ENCODE data around the gene MAD1L1.

MAD1L1 gene

GRCh38 chr7:1873421-1873820 is 359.3 kb downstream of the MAD1L1 start:
- no peaks in the 10 kb centered on the region for H3K27me3 ChIP-seq (ENCODE audit: control insufficient read depth, insufficient read depth, low read length)
- H3K4me3 ChIP-seq (ENCODE audit: low read depth, low read length): no peak overlapping the region
- H3K27ac ChIP-seq (ENCODE audit: low read depth, low read length): no peak overlapping the region
- 0 out of 2 replicates have a peak, but pooled peaks cover 3% of the 10 kb centered on the region for H3K36me3 ChIP-seq (ENCODE audit: control insufficient read depth, insufficient read depth, low read length)
- no peaks in the 10 kb centered on the region for H3K9me3 ChIP-seq (ENCODE audit: control insufficient read depth, insufficient read depth, low read length)
- H3K9ac ChIP-seq (ENCODE audit: low read depth, low read length): no peak overlapping the region
- H3K4me1 ChIP-seq (ENCODE audit: control insufficient read depth, insufficient read depth, low read length): no peaks in the 10 kb centered on the region

- no peak overlapping the region for H3K9ac ChIP-seq (ENCODE audit: low read depth, low read length)
Observed at GRCh38 chr7:1873070-1873405, 359.7 kb downstream of the MAD1L1 start.

GRCh38 chr7:1872191-1873069 is 360.3 kb downstream of the MAD1L1 start:
- no peak overlapping the region for H3K9ac ChIP-seq (ENCODE audit: low read depth, low read length)
- 0 out of 2 replicates have a peak, but pooled peaks cover 3% of the 10 kb centered on the region for H3K36me3 ChIP-seq (ENCODE audit: control insufficient read depth, insufficient read depth, low read length)
- H3K4me3 ChIP-seq (ENCODE audit: low read depth, low read length): no peak overlapping the region
- H3K9me3 ChIP-seq (ENCODE audit: control insufficient read depth, insufficient read depth, low read length): no peaks in the 10 kb centered on the region
- H3K27ac ChIP-seq (ENCODE audit: low read depth, low read length): no peak overlapping the region
- H3K27me3 ChIP-seq (ENCODE audit: control insufficient read depth, insufficient read depth, low read length): no peaks in the 10 kb centered on the region
- no peaks in the 10 kb centered on the region for H3K4me1 ChIP-seq (ENCODE audit: control insufficient read depth, insufficient read depth, low read length)

More at GRCh38 chr7:1873070-1873405, 359.7 kb downstream of the MAD1L1 start:
- Histone ChIP-seq H3K36me3 (ENCODE audit: control insufficient read depth, insufficient read depth, low read length) (0 out of 2 replicates have a peak, but pooled peaks cover 3% of the 10 kb centered on the region), H3K4me3 (ENCODE audit: low read depth, low read length) (no peak overlapping the region), H3K27me3 (ENCODE audit: control insufficient read depth, insufficient read depth, low read length) (no peaks in the 10 kb centered on the region), H3K9me3 (ENCODE audit: control insufficient read depth, insufficient read depth, low read length) (no peaks in the 10 kb centered on the region), H3K27ac (ENCODE audit: low read depth, low read length) (no peak overlapping the region), H3K4me1 (ENCODE audit: control insufficient read depth, insufficient read depth, low read length) (no peaks in the 10 kb centered on the region)

GRCh38 chr7:1869452-1870130 is 363.2 kb downstream of the MAD1L1 start:
- Histone ChIP-seq H3K4me3 (ENCODE audit: low read depth, low read length) (no peak overlapping the region), H3K27me3 (ENCODE audit: control insufficient read depth, insufficient read depth, low read length) (no peaks in the 10 kb centered on the region), H3K9me3 (ENCODE audit: control insufficient read depth, insufficient read depth, low read length) (no peaks in the 10 kb centered on the region), H3K4me1 (ENCODE audit: control insufficient read depth, insufficient read depth, low read length) (0 out of 2 replicates have a peak, but pooled peaks cover under 1% of the 10 kb centered on the region), H3K36me3 (ENCODE audit: control insufficient read depth, insufficient read depth, low read length) (0 out of 2 replicates have a peak, but pooled peaks cover 3% of the 10 kb centered on the region), H3K27ac (ENCODE audit: low read depth, low read length) (no peak overlapping the region), H3K9ac (ENCODE audit: low read depth, low read length) (no peak overlapping the region)

GRCh38 chr7:1868516-1869165 is 364.1 kb downstream of the MAD1L1 start:
- H3K9me3 ChIP-seq (ENCODE audit: control insufficient read depth, insufficient read depth, low read length): no peaks in the 10 kb centered on the region
- H3K9ac ChIP-seq (ENCODE audit: low read depth, low read length): no peak overlapping the region
- no peaks in the 10 kb centered on the region for H3K27me3 ChIP-seq (ENCODE audit: control insufficient read depth, insufficient read depth, low read length)
- no peak overlapping the region for H3K4me3 ChIP-seq (ENCODE audit: low read depth, low read length)
- 0 out of 2 replicates have a peak, but pooled peaks cover 3% of the 10 kb centered on the region for H3K36me3 ChIP-seq (ENCODE audit: control insufficient read depth, insufficient read depth, low read length)
- 0 out of 2 replicates have a peak, but pooled peaks cover 5% of the 10 kb centered on the region for H3K4me1 ChIP-seq (ENCODE audit: control insufficient read depth, insufficient read depth, low read length)
- no peak overlapping the region for H3K27ac ChIP-seq (ENCODE audit: low read depth, low read length)

- H3K9ac ChIP-seq (ENCODE audit: low read depth, low read length): no peak overlapping the region
- 0 out of 2 replicates have a peak, but pooled peaks cover 3% of the 10 kb centered on the region for H3K36me3 ChIP-seq (ENCODE audit: control insufficient read depth, insufficient read depth, low read length)
- 0 out of 2 replicates have a peak, but pooled peaks cover 5% of the 10 kb centered on the region for H3K4me1 ChIP-seq (ENCODE audit: control insufficient read depth, insufficient read depth, low read length)
- H3K9me3 ChIP-seq (ENCODE audit: control insufficient read depth, insufficient read depth, low read length): no peaks in the 10 kb centered on the region
- H3K4me3 ChIP-seq (ENCODE audit: low read depth, low read length): no peak overlapping the region
- no peaks in the 10 kb centered on the region for H3K27me3 ChIP-seq (ENCODE audit: control insufficient read depth, insufficient read depth, low read length)
- H3K27ac ChIP-seq (ENCODE audit: low read depth, low read length): no peak overlapping the region
Observed at GRCh38 chr7:1867370-1868260, 365.1 kb downstream of the MAD1L1 start.

- 0 out of 2 replicates have a peak, but pooled peaks cover 5% of the 10 kb centered on the region for H3K4me1 ChIP-seq (ENCODE audit: control insufficient read depth, insufficient read depth, low read length)
- no peak overlapping the region for H3K27ac ChIP-seq (ENCODE audit: low read depth, low read length)
- H3K9ac ChIP-seq (ENCODE audit: low read depth, low read length): no peak overlapping the region
- no peaks in the 10 kb centered on the region for H3K9me3 ChIP-seq (ENCODE audit: control insufficient read depth, insufficient read depth, low read length)
- no peaks in the 10 kb centered on the region for H3K36me3 ChIP-seq (ENCODE audit: control insufficient read depth, insufficient read depth, low read length)
- no peak overlapping the region for H3K4me3 ChIP-seq (ENCODE audit: low read depth, low read length)
- no peaks in the 10 kb centered on the region for H3K27me3 ChIP-seq (ENCODE audit: control insufficient read depth, insufficient read depth, low read length)
Observed at GRCh38 chr7:1866601-1867000, 366.1 kb downstream of the MAD1L1 start.

- H3K27me3 ChIP-seq (ENCODE audit: control insufficient read depth, insufficient read depth, low read length): no peaks in the 10 kb centered on the region
- no peaks in the 10 kb centered on the region for H3K36me3 ChIP-seq (ENCODE audit: control insufficient read depth, insufficient read depth, low read length)
- 0 out of 2 replicates have a peak, but pooled peaks cover 5% of the 10 kb centered on the region for H3K4me1 ChIP-seq (ENCODE audit: control insufficient read depth, insufficient read depth, low read length)
Observed at GRCh38 chr7:1865571-1866255, 367.0 kb downstream of the MAD1L1 start.

GRCh38 chr7:1865000-1865555 is 367.7 kb downstream of the MAD1L1 start:
- Histone ChIP-seq H3K27me3 (ENCODE audit: control insufficient read depth, insufficient read depth, low read length) (no peaks in the 10 kb centered on the region), H3K4me3 (ENCODE audit: low read depth, low read length) (no peak overlapping the region), H3K36me3 (ENCODE audit: control insufficient read depth, insufficient read depth, low read length) (no peaks in the 10 kb centered on the region), H3K9ac (ENCODE audit: low read depth, low read length) (no peak overlapping the region), H3K9me3 (ENCODE audit: control insufficient read depth, insufficient read depth, low read length) (no peaks in the 10 kb centered on the region), H3K4me1 (ENCODE audit: control insufficient read depth, insufficient read depth, low read length) (0 out of 2 replicates have a peak, but pooled peaks cover 5% of the 10 kb centered on the region), H3K27ac (ENCODE audit: low read depth, low read length) (no peak overlapping the region)

More at GRCh38 chr7:1865571-1866255, 367.0 kb downstream of the MAD1L1 start:
- Histone ChIP-seq H3K9me3 (ENCODE audit: control insufficient read depth, insufficient read depth, low read length) (no peaks in the 10 kb centered on the region), H3K9ac (ENCODE audit: low read depth, low read length) (no peak overlapping the region), H3K27ac (ENCODE audit: low read depth, low read length) (no peak overlapping the region), H3K4me3 (ENCODE audit: low read depth, low read length) (no peak overlapping the region)
